DND-41 (cell line): ENCODE data around the gene LNX1.

Source experiments
- CTCF ChIP-seq: IDR thresholded peaks from 2 replicates; pipeline ENCODE4 v1.5.1; 2012; ENCODE audit warnings: borderline replicate concordance, low read length, moderate library complexity, mild to moderate bottlenecking; ENCODE audit not compliant: poor library complexity, severe bottlenecking; ENCODE audit errors: extremely low read depth
- EZH2 ChIP-seq: IDR thresholded peaks from 3 replicates; pipeline ENCODE4 v1.6.1; 2012; ENCODE audit warnings: borderline replicate concordance, low read depth, mild to moderate bottlenecking, moderate library complexity, low read length, inconsistent platforms; ENCODE audit not compliant: severe bottlenecking

- TF ChIP-seq CTCF (no peak), EZH2 (no peak)
These were observed 160.2 kb downstream of the LNX1 start for GRCh38 chr4:53431052-53431451.
